Muscle of back (tissue), 10 donors: ENCODE results near the gene DEK. TPM values are rescaled to one million over a fixed set of nuclear protein-coding genes. Genes with fewer than 3 reads are reported as not detected.

Experiments used
- polyA plus RNA-seq, 10 donors: library from polyadenylated mRNA; unstranded; fragments of 120-200 nt; gene quantifications; one replicate each; pipeline ENCODE4 v1.2.1, GENCODE V29; 2013; ENCODE audit not compliant: insufficient read length in 10 of 10

The DEK gene
- polyA plus RNA-seq, 10 donors: 107 to 148 (median 122) TPM

Other genes starting within 250 kb of the DEK start
- 1 to 10 TPM; 1.4 to 4.8 (median 2.6) TPM for gene NHLRC1, start 141.9 kb downstream of the DEK start, polyA plus RNA-seq
- gene TPMT, start 109.5 kb downstream of the DEK start, polyA plus RNA-seq: 1 to 10 TPM; 4.5 to 7.1 (median 5.9) TPM
- gene KDM1B, start 109.1 kb downstream of the DEK start, polyA plus RNA-seq: 10 to 100 TPM; 20.9 to 32.2 (median 26.2) TPM
- gene RNF144B, start 122.8 kb upstream of the DEK start, polyA plus RNA-seq: 10 to 100 TPM in 4 of 10 donors, 1 to 10 TPM in 6; 5.1 to 14.9 (median 8.7) TPM